NCI-H446 (cell line): ENCODE measurements around the gene FARP1.

Experiments used
- DNase-seq, 2 experiments: peaks; one replicate each; lab custom pipeline; 2025; lab: John Stamatoyannopoulos, UW

FARP1 gene

GRCh38 chr13:98286799-98287198 lies 143.9 kb downstream of the FARP1 start:
- DNase-seq = no peak

DNA sequence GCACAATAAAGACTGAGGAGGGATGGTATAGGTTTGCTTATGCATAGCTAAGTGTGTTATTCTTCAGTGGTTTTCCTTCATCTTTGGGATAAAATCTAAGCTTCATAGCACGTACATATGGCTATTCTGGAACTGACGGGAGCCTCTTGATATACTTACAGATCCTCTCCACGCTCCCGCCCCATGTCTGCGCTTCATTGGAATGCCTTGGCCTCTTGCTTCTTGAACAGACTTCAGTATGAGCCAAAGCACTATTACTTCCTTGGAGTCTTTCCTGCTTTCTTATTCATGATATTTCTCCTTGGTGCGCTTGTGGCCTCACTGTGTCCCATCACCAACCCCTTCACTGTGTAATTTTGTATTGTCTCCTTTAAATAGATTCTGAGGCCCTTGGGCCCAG lies 145.3 kb downstream of the FARP1 start:
- DNase-seq = no peak

GRCh38 chr13:98289339-98289945 lies 146.5 kb downstream of the FARP1 start:
- DNase-seq = no peak

GRCh38 chr13:98290261-98290660 lies 147.4 kb downstream of the FARP1 start:
- DNase-seq = no peak

DNA sequence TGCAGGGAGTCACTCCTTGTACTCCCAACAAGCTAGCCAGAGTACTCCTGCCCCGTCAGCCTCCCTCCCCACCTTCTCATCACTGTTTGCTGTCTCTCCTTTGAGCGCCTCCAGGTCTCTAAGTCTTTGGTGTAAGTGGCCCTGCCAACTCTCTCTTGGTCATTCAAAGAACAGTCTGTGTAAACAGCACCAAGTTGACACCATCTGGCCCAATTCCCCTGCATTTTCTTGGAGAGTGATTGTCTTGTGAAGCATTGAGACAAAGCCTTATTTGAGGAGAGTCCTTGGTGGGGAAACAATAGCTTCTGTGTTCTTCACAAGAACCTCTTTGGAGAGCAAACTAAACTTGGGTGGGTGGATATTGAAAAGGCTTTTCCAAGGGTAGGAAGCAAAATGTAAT lies 148.8 kb downstream of the FARP1 start:
- DNase-seq = no peak

DNA sequence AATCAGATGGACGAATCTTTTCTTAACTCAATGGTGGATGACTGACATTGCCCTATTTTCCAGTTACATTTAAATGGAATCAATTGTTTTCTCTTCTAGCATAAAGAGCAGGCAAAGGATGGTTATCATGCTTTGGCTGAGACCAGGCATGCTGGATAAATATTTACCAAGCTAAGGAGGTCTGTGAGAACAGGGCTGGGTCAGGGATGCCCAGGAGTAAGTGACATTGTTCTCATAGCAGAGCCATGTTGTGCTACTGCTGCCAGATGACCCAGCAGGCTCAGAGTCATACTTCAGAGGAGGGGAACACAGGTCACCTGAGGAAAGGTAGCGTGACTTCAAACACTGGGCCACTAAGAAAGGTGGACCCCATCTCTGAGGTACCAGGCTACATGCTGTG lies 150.2 kb downstream of the FARP1 start:
- DNase-seq = no peak

- no peak for DNase-seq
Measured at GRCh38 chr13:98293570-98294142, 150.8 kb downstream of the FARP1 start.

GRCh38 chr13:98295371-98295770 lies 152.5 kb downstream of the FARP1 start:
- no peak for DNase-seq

GRCh38 chr13:98297051-98297450 lies 154.2 kb downstream of the FARP1 start:
- DNase-seq = no peak

GRCh38 chr13:98297745-98298144 lies 154.9 kb downstream of the FARP1 start:
- no peak for DNase-seq

DNA sequence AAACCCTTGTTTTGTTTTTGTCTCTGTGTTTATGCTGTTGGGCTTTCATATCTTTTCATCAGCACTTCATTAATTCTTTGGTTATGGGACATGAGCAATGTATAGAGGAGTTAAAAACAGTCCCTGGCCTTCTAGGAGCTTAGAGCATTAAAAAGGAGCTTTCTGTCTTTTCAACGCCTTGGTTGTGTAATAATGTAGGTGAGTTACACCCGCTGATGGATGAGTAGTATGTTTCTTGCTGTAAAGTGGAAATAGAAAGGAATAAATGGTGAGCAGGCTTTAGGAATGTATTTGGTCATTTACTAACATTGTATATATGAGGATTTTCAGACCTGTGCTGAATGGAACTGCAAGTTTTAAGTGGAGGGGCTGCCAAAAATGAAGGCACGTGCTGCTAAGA lies 155.7 kb downstream of the FARP1 start:
- DNase-seq = no peak

DNA sequence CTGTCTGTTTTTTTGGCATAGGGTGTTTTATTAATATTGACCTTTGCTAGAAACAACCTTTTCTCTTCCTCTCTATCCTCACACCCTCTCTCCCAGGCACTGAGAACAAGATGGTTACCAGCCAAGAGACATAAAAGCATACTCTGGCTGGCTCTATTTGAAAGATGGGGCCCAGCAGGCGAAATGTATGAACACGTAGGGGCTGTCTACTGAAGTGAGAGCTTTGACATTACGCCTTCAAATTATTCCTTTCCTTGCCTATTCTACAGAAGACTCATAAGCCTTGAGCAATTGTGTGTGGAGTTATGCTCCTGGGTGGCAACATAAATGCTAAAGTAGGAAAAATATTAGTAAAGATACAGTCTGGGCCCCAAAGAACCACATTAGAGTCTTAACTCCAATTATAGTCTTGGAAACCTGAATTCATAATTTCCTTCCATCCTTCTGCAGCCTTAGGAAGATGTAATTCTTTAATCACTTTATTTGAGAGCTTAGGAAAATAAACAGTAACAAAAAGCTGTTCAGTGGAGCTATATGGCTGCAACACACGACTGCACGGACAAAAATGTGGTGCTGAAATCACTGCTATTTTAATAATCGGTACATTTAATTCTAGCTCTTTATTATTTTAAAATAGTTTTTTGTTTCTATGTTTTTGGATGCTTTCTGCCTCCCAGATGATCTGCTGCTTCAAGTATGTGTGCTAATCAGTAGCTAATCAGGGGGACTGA lies 156.5 kb downstream of the FARP1 start:
- DNase-seq = no peak

DNA sequence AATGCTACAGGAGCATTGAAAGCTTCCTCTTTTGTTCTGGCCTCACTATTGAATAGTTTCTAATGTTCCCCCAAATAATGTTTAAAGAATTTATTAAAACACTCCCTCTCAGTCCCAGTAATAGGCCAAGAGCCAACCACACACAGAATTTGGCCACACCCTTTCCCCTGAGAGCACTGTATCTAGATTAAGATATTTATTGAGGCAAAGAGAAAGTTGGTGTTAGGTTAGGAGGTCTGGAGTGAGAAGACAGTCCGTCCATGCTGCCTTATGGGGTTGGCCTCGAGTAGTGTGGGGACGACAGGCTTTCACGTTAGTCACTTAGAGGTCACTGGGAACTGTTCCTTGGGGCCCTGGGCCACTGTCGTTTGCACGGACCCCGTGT lies 157.1 kb downstream of the FARP1 start:
- DNase-seq = no peak

DNA sequence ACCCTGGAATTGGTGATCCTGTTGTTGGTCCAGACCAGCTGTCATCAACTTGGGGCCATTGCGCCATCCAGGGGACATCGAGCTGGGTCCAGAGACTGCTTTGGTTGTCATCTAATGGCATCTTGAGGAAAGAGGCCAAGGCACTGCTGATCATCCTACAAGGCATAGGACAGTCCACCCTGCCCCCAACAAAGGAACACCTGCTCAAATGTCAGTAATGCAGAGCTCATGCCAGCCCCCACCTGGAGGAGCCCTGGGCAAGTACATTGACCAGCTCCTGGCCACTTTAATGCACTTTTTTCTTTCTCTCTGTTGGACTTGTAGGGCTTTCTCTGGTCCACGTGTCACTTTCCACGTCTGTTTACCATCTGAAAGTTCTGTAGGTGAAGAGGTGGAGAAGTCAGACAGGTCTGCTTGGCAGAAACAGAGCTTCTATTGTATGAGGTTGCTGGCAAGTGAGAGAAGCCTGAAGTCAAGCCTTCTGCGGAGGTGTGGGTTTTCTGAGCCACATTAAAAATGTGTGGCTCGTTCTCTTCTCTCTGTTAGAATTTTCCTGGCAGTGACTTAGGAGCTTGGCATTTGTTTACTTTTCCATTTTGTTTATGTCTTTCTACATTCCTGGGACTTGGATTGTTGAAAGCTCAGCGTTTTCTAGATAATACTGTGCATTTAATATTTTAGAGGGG lies 158.2 kb downstream of the FARP1 start:
- DNase-seq = no peak

DNA sequence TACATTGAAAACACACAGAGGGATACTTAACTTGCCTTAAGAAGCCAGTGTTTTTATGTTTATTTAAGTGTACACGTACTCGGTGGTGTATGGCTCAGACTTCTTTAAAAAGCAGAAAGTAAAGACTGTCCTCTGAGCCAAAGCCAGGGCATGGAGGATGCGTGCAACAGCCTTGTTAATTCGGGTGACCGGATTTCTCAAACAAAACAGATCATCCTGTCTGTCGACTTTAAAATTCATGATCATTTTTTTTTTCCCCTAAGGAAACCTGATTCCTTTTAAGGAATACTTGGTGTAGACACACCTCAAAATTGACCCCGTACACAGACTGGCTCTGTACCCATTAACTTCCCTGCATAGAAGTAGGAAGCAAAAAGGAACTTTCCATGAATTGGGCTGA lies 158.8 kb downstream of the FARP1 start:
- DNase-seq = no peak

- DNase-seq = no peak
Measured at GRCh38 chr13:98303858-98304257, 161.0 kb downstream of the FARP1 start.

DNA sequence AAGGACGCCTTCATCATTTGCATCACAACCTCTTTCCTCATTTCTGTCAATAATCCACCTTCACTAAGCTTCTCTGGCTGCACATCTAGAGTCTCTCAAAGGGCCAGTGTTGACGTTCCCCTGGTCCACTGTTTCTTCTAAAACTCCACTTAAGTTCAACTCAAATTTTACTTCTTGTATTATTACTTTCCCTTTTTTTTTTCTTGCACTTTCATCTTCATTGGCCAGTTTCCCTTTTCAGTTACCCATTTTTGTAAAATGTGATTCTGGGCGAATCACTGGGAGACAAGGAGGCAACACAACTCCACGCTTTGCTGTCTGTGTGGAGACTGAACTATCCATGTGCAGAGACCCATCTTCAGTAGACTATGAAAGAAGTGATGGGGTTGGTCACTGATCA lies 162.8 kb downstream of the FARP1 start:
- DNase-seq = no peak

GRCh38 chr13:98307463-98308085 lies 164.7 kb downstream of the FARP1 start:
- no peak for DNase-seq

DNA sequence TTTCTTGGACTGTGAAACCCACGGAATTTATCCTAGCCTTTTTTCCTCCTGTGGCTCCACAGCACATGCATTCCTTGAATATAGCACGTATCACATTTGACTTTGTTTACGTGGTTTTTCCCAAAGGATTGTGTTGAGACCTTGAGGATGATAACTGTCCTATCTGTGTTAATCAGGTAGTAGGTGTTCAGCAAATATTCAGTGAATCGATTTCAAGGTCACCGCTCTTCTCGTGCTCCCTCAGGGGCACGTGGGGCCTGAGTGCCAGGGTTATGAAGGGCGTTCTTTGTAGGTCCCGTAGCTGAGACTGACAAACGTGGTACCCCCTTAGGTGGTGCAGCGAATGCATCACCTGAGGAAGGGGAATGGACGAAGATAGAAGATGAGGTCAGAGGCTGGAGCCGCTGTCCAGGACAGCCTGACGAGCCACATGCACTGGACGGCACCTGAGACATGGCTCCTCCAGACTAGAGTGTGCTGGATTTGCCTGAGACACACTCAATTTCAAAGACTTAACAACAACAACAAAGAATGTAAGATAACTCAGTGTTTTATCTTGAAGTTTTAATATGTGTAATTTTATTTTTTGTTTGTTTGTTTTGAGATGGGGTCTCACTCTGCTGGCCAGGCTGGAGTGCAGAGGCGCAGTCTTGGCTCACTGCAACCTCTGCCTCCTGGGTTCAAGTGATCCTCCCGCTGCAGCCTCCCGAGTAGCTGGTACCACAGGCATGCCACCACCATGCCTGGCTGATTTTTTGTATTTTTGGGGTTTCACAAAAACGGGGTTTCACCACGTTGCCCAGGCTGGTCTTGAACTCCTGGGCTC lies 165.4 kb downstream of the FARP1 start:
- no peak for DNase-seq

GRCh38 chr13:98309569-98310335 lies 166.9 kb downstream of the FARP1 start:
- no peak for DNase-seq
